CD1c-positive myeloid dendritic cell (primary cell): ENCODE measurements around the gene TMEM119.
"Not testable (repeated sequence)": the region's sequence is repeated elsewhere in the genome, so short reads cannot be mapped to it uniquely, and the experiment has no call there.

Experiments
- DNase-seq: peaks from one replicate; pipeline ENCODE4 v3.0.0-alpha.2; 2016; ENCODE audit errors: extremely low spot score

The TMEM119 gene

GRCh38 chr12:108635201-108635996, 37.5 kb upstream of the TMEM119 start:
- DNase-seq: peak; percentile 74

- peak; percentile 85 for DNase-seq
These were observed 36.5 kb upstream of the TMEM119 start for GRCh38 chr12:108634341-108634751.

GRCh38 chr12:108633534-108634248, 35.8 kb upstream of the TMEM119 start, which contains the start of gene SELPLG:
Gene SELPLG, minus strand, starts transcription at chr12:108633894. Its CDS starts 9,587 bp downstream, at chr12:108624307.
- peak; percentile 98 for DNase-seq

- DNase-seq: no peak
These were observed 35.2 kb upstream of the TMEM119 start for GRCh38 chr12:108633081-108633533.

- not testable (repeated sequence) for DNase-seq
These were observed 33.4 kb upstream of the TMEM119 start for GRCh38 chr12:108631261-108631660.

- peak; percentile 46 for DNase-seq
These were observed 32.8 kb upstream of the TMEM119 start for GRCh38 chr12:108630481-108631207.

- peak; percentile 92 for DNase-seq
These were observed 32.1 kb upstream of the TMEM119 start for GRCh38 chr12:108629824-108630476.

GRCh38 chr12:108629151-108629550, 31.3 kb upstream of the TMEM119 start:
- DNase-seq: no peak

GRCh38 chr12:108627134-108627920, 29.4 kb upstream of the TMEM119 start:
- no peak for DNase-seq

- DNase-seq: no peak
These were observed 27.3 kb upstream of the TMEM119 start for GRCh38 chr12:108625228-108625627.

- no peak for DNase-seq
These were observed 25.7 kb upstream of the TMEM119 start for GRCh38 chr12:108623577-108623976.

- no peak for DNase-seq
These were observed 25.1 kb upstream of the TMEM119 start for GRCh38 chr12:108622921-108623514.

GRCh38 chr12:108622421-108622820, 24.5 kb upstream of the TMEM119 start:
- DNase-seq: peak; percentile 87

- DNase-seq: no peak
These were observed 23.3 kb upstream of the TMEM119 start for GRCh38 chr12:108621161-108621560.

GRCh38 chr12:108620236-108620879, 22.5 kb upstream of the TMEM119 start:
- peak; percentile 69 for DNase-seq

- DNase-seq: no peak
These were observed 21.7 kb upstream of the TMEM119 start for GRCh38 chr12:108619369-108620160.

GRCh38 chr12:108618953-108619274, 21.0 kb upstream of the TMEM119 start:
- DNase-seq: not testable (repeated sequence)

GRCh38 chr12:108618079-108618952, 20.4 kb upstream of the TMEM119 start:
- DNase-seq: peak; percentile 86
